NCI-H2196 (cell line): ENCODE data around the gene CNPY1.
A peak's percentile ranks its signal among the peaks of the same experiment; 100 is the strongest.
"Not testable (repeated sequence)": the region's sequence is repeated elsewhere in the genome, so short reads cannot be mapped to it uniquely, and the experiment has no call there.

ENCODE experiments used
- DNase-seq: peaks from one replicate; lab custom pipeline; 2025; ENCODE audit not compliant: unreplicated experiment; lab: John Stamatoyannopoulos, UW

CNPY1 gene

DNA sequence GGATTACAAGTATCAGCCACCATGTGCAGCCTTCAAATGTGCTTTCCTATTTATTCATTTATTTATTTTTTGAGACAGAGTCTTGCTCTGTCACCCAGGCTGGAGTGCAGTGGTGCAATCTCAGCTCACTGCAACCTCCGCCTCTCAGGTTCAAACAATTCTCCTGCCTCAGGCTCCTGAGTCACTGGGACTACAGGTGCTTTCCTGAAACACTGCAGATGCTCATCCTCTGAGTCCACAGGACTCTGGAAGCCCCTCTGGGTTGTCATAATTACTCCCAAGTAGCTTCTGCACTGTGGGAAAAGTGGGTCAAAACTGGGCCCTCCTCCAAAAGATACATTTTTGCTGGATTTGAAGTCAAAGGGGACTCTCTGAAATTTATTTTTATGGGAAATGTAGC lies at the start of gene CNPY1:
TSS of gene CNPY1 (minus strand) at position 111 of the 400 bp plus-strand sequence. CDS start 630 bp downstream, outside the sequence.
- DNase-seq: not testable (repeated sequence)

DNA sequence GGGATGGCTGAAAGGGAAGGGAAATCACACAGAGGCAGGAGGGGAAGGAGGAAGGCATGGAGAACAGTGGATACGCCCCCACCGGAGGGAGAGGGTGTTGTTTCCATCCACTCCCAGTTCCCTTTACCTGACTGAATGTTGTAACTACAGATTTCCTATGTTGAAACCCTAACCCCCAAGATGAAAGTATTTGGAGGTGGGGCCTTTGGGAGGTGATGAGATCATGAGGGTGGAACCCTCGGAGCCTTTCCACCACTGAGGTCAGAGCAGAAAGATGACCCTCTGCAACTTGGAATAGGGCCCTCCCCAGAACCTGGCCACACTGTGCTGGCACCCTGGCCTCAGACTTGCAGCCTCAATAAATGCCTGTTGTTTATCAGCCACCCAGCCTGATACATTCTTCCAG lies 48.6 kb upstream of the CNPY1 start:
- peak; percentile 4 for DNase-seq

DNA sequence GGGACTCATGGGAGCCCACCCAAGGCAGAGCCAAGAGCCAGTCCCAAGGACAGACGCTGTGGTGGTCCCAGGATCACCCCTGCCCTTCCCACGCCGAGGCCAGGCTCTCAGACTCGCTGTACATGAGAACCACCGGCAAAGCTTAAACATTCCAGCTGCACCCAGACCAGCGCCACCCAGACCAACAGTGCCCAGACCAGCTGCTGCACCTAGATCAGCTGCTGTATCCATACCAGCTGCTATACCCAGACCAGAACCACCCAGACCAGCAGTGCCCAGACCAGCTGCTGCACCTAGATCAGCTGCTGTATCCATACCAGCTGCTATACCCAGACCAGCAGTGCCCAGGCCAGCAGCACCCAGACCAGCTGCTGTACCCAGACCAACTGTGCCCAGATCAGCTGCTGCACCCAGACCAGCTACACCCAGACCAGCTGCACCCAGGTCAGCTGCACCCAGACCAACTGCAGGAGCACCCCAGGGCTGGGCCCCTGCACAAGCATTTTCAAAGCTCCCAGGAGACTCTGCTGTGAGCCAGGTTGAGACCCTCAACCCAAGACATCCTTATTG lies 47.9 kb upstream of the CNPY1 start:
- DNase-seq: peak; percentile 7

DNA sequence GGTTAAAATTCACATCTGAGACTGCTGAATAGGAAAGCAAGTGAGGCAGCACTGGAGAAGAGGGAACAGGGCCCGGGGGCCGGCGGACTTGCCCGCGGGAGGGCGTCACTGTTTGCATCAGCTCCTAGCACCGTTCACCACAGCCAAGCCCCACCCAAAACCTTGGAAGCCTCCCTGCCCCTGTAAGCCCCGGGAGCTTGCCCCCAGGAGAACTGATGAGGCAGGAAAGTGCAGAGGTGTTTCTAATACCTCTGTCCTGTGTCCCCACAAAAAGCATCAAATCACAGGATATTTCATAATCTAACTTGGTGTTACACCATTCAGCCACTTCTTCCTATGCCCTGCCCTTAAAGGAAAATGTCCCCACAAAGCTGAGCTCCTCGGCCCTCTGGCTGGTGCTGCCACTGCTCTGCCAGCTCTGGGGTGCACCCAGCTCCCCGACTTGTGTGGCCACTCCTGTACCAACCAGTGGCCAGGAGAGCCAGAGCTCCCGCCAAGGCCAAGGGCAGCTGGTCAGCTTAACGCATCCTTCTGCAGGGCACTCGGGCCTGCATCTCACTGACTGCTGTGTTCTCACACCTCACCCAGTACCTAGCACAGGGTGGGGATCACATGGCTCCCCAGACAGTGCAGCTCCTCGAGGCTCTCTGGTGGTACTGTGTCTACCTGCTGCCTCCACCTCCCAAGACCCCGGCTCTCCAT lies 47.3 kb upstream of the CNPY1 start:
- no peak for DNase-seq

DNA sequence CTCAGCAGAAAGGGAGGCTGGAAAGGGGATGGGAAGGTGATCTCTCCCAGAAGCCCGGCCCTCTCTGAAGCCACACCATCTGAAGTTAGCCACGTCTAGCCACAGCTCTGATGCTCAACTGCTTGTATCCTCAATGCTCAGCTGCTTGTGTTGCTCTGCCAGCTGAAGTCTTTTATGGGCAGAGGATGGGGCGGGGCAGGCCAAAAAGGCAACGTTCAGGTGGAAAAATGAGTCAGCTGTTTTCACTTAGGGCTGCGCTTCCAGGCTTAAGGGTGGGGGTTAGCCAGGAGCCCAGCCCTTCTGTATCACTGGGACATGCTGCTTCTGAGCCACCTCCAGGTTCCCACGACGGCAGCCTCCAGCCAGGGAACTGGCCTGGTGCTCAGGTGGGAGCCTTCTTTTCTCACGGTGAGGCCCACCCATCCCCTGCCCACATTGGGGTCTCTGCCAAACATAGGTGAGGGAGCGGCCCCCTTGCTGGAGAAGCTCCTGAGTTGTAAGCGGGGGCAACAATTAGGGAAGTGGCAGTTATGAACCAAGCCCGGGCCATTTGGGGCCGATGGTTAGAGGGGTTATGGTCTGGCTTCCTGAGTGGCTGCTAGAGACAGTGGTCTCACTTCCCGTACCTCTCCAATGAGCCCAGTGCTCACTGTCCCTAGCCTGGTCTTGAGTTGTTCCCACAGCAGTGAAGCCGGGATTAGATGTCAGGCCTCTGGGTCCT lies 44.9 kb upstream of the CNPY1 start:
- peak; percentile 13 for DNase-seq

DNA sequence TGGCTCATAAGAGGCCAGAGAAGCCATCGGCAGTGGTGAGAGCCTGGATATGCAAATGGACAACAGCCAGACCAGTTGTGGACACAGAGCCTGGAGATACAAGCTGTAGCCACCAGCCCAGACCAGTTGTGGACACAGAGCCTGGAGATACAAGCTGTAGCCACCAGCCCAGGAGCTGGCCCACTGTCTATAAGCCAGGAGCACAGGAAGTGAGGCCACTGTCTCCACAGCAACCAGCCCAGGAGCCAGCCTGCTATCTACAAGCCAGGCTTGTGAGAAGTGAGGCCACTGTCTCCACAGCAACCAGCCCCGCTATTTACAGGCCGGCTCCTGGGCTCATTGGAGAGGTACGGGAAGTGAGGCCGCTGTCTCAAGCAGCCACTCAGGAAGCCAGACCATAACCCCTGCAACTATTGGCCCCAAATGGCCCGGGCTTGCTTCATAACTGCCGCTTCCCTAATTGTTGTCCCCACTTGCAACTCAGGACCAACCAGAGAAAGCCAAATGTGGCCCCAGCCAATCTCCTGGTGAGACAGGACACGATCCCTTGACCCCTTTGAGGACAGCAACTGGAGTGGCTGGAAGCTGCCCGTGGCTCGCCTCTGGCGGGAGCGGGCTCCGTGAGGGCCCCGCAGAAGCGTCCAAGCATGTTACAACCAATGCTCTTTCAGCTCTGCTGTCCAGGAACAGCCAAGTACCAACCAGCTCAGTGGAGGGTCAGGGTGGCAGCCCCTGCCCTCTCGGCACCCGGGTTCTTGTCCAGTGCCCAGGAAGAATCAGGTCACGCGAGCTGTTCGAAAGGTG lies 44.1 kb upstream of the CNPY1 start:
- DNase-seq: peak; percentile 82

DNA sequence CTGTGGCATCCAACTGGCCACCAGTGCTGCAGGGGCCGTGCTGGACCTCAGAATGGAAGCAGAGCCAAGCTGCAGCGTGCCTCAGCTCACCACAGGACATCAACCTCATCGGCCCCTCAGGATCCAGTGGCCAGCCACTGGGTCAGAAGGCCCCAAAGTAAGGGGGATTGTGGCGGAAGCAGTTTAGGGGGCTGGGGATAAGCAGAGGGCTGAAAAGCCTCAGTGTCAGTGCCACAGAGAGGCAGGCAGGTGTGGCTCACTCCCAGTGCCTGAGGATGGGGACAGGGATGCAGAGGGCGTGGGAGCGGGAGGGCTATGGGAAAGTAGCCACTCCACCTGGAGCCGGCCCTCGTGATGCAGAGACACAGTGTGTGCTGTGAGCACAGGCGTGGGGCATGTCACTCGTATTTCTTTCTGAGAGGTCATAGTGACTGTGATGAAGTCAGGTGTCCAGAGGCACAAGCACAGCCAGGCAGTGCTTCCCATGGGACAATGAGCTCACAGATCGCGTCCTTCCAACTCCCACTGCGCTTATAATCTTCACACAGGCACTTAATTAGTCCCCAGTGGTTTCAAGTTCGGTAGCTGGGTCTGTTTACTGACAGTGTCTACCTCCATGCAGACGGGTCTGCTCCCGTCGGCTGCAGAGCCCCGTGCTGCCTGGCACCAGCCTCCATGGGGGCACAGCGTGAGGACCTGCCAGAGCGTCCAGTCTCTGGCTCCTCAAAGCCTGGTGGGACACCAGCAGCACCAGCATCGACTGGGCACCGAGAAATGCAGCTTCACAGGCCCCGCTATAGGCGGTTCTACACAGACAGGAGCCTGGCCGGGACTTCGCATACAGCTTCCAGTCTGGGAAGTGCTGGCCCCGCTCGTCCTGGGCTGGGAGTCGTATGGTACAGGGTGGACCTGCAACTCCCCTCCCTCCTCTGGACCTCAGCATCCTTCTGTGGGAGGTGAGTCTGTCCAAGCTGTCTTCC lies 42.9 kb upstream of the CNPY1 start:
- no peak for DNase-seq

DNA sequence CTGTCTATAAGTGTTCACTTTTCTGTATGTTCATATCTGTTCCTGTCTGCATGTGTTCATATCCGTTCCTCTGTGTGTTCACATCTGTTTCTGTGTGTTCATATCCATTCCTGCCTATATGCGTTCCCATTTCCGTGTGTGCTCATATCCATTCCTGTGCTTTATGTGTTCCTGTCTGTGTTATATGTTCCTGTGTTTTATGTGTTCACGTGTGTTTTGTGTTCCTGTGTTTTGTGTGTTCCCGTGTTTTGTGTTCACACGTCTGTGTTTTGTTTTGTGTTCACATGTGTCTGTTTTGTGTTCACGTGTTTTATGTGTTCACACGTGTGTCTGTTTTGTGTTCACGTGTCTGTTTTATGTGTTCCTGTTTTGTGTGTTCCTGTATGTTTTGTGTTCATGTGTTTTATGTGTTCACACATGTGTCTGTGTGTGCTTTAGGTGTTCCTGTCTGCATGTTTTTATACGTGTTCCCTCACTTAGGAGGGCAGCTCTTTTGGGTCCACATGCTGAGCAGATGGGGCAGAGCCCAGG lies 42.2 kb upstream of the CNPY1 start:
- no peak for DNase-seq

DNA sequence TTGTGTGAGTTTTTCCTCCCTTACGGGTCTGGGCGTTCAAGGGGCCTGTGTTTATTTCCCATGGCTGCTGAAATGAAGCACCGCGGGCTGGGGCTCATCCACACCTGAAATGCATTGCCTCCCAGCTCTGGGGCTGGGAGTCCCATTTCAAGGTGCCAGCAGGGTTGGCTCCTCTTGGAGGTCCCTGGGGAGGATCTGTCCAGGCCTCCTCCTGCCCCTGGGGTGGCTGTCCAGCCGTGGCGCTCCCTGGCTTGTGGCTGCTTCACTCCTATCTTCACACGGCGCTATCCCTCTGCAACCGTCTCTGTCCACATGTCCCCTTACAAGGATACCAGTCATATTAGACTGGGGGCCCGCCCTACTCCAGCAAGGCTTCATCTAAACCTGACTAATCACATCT lies 41.1 kb upstream of the CNPY1 start:
- no peak for DNase-seq

DNA sequence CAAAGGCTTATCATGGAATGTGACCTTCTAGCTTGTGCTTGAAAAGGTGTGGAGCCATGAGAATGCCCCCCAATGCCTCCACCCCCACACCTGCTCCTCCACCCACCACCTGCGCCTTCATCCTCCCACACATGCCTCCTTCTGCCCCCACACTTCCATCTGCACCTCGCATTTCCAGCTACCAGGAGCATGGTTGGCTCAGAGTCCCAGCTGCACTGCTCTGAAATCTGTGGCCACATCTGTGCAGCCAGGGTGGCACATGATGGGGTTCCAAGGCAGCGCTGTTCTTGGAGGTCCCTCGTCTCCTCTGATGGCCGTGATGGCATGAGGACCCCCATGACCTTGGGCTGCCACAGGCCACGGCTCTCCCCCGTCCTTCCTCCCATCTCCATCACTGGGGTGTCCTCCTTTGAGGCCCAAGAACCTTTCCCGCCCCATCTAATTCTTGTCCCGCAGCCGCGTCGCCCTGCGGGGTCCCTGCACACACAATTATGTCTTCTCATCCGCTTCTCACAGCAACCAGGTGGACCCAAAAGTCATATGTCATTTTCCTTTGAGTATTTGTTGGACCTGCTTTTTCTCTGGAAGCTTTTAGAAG lies 40.6 kb upstream of the CNPY1 start:
- DNase-seq: no peak

DNA sequence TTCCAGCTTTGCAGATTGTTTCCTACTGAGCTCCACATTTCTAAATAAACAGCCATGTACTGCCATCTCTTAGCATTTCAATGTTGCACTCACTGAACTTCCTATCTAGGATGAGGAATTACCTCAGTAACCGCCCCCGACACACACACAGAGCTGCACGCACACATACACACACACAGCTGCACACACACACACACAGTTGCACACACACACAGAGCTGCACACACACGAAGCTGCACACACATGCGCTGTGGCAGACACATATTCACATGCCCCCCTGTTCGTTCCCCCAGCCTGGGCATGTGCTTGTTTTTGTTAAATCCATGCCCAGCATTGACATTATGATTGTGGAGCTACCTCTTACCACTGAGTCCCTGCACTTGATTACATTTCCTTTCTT lies 39.6 kb upstream of the CNPY1 start:
- DNase-seq: no peak

DNA sequence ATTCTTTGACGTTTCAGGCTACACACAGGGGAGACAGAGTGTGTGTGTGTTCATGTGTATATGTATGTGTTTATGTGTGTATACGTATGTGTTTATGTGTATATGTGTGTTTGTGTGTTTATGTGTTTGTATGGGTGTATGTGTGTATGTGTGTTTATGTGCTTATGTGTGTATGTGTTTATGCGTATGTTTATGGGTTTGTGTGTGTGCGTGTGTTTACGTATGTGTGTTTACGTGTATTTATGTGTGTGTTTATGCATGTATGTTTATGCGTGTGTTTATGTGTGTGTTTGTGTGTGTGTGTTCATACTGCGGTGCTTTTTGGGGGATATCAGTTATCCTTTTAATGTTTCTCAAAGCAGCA lies 39.2 kb upstream of the CNPY1 start:
- DNase-seq: no peak

DNA sequence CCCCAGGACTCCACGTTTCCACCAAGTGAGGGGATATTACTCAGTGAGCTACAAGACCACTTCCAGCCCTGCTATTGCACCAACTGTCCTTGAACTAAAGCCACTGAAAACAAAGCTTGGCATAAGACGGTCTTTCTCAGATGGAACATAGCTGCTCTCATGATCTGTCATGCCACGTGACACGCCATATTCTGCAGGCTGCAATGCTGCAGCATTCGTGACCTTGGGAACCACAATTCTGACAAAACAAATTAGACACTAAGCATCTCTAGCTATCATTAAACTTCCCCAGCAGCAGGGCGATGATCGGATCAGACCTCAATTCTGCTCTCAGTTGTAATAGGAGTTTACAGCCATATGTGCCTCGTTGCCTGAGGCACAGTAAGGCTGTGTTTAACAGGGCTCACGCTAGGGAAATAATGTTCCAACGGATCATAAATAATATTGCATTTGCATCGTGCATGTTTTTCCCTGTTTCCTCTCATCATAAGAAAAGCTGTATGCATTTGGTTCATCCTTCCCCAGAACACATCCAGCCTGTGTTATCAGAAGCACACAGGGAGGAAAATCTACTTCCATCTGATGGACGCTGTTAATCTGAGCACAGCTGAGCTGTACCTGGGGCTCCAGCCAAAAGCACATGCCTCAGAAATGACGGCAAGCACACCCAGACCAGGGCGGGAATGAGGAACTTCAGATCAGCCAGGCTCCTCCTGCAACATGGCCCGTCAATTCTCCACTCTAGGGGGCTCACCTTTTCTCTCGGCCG lies 38.6 kb upstream of the CNPY1 start:
- DNase-seq: no peak

DNA sequence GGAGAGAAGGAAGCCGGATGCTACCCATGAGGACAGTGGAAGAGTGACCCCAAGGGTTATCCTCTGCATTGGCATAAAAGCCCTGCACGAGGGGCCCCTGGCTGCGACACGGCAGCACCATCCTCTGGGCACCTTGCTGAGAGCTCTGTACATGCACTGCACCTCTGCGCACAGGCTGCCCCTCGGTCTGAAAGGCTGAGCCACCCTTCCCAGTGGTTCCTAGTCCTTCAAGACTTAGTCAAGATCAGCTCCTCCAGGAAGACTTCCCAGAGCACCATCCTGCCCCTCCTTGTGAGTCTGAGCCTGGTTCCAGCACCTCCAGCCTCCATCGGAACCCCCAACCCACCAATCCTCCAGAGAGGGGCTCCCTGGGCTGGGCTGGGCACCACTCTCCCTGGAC lies 37.9 kb upstream of the CNPY1 start:
- DNase-seq: no peak

DNA sequence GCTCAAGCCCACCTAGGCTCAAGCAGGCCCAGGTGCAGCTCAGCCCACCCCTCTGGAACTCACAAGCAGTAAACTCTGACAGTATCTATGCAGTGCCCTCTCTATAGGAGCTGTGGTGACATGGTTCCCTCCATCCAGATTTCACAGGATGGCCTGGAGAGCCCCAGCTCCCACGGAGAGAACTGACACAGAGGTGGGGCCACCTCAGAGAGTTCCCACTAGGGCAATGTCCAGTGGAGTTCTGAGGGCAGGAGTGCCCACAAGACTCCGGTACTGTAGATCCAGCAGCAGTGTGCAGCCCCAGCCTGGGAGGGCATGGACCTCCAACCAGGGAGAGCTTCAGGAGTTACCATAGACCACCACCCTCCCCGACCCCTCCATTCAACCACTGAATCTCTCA lies 37.3 kb upstream of the CNPY1 start:
- no peak for DNase-seq

DNA sequence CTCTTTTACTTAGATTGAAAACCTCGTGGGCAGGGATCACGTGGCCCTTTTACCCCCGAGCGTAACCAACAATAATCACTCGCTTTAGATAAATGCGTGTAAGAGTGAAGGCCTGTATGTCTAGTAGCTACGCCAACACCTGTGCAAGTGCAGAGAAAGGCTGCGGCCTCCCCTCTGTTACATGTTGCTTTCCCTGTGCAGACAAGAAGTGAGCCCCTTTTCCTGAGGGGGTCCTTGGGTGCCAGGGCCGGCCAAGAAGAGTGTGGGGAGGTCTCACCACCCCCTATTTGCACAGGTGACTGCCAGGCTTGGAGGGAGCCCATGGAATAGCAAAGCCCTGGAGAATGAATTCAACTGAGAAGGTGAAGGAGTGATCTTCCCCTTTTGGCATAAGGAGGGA lies 35.6 kb upstream of the CNPY1 start:
- no peak for DNase-seq

DNA sequence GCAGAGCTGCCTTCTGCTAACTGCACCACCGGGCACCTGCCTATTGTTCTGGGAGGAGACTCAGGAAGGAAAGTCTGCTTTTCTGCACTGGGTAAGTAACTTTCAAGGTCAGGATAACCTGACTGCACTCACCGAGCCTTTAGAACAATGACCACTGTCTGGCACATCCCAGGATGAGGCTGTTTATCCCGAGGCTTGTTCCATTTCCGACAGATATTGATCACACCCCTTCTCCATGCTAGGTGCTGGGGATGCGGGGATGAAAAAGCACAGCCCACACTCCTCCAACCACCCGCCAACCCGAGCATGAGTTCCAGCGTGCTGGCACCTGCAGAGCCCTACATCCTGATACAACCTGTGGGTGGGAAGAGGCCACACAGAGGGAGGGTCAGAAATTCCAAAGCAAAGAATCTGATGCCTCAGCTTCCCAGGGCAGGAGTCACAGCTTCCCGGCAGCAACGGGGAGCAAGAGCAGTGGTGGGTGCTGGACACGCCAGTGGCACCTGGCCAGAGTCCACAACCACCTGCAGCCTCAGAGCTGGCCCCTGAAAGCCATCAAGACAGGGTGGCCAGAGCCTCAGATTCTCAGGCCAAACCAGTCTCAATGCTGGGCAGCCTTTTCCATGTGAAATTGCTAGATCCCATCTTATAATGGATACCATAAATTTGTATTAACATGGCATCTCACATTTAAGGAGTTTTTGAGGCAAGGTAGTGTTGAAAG lies 34.9 kb upstream of the CNPY1 start:
- no peak for DNase-seq

DNA sequence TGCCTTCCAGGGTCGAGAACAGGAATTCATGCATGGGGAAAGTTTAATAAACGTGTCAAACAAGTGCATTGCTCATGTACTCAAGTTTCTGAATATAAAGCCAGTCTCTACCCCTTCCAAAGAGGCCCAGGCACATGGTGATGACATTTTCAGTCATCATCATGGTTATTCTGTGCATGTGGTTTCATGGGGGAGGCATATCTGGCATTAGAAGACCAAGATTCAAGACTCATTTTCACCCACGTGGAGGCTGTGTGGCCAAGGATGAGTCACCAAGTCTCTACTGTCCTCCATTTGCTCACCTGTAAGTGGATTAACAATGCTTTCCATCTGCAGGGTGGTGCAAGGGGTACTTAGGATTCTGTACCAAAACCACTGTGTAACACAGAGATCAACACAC lies 34.0 kb upstream of the CNPY1 start:
- no peak for DNase-seq
